DOHH2 (cell line): Measurements from ENCODE around the gene RBBP8.

Experiments
- H3F3A ChIP-seq: fragments of 200-600 bp; sonication (generic), shearing (Covaris generic); 2 replicates; pipeline ENCODE4 v1.6.0; 2016; ENCODE audit warnings: antibody characterized with exemption, mild to moderate bottlenecking; ENCODE audit not compliant: control insufficient read depth, insufficient read depth
- H3K27ac ChIP-seq: fragments of 200-600 bp; sonication (generic); 2 replicates; pipeline ENCODE4 v1.5.1; 2014; ENCODE audit warnings: low read depth, mild to moderate bottlenecking, low read length, moderate library complexity
- H3K27me3 ChIP-seq: fragments of 200-600 bp; sonication (generic); 2 replicates; pipeline ENCODE4 v1.6.1; 2014; ENCODE audit warnings: mild to moderate bottlenecking, low read length, mixed read lengths; ENCODE audit not compliant: control insufficient read depth
- H3K36me3 ChIP-seq: fragments of 200-600 bp; sonication (generic); 2 replicates; pipeline ENCODE4 v1.6.1; 2014; ENCODE audit warnings: mild to moderate bottlenecking, low read length, moderate library complexity, mixed read lengths; ENCODE audit not compliant: control insufficient read depth
- H3K4me1 ChIP-seq: fragments of 200-600 bp; sonication (generic); 2 replicates; pipeline ENCODE4 v1.6.1; 2014; ENCODE audit warnings: mild to moderate bottlenecking, low read length, mixed read lengths; ENCODE audit not compliant: control insufficient read depth
- H3K4me2 ChIP-seq: fragments of 200-600 bp; sonication (generic); 2 replicates; pipeline ENCODE4 v1.6.0; 2014; ENCODE audit warnings: mild to moderate bottlenecking, low read length, moderate library complexity
- H3K4me3 ChIP-seq: fragments of 200-600 bp; sonication (generic); 2 replicates; pipeline ENCODE4 v1.5.1; 2014; ENCODE audit warnings: mild to moderate bottlenecking, low read length, mixed read lengths
- H3K79me2 ChIP-seq: fragments of 200-600 bp; sonication (generic); 2 replicates; pipeline ENCODE4 v1.6.1; 2014; ENCODE audit warnings: mild to moderate bottlenecking, low read length, mixed read lengths; ENCODE audit not compliant: control insufficient read depth
- H3K9me2 ChIP-seq: fragments of 200-600 bp; sonication (generic); replicated peaks from 2 replicates; pipeline ENCODE4 v1.6.1; 2014; ENCODE audit warnings: mild to moderate bottlenecking, low read length, mixed read lengths; ENCODE audit not compliant: control insufficient read depth
- H3K9me3 ChIP-seq: fragments of 200-600 bp; sonication (generic); 2 replicates; pipeline ENCODE4 v1.6.1; 2014; ENCODE audit warnings: antibody characterized with exemption, low read length, mixed read lengths; ENCODE audit not compliant: control insufficient read depth, insufficient read depth
- H4K20me1 ChIP-seq: fragments of 200-600 bp; sonication (generic); 2 replicates; pipeline ENCODE4 v1.6.0; 2014; ENCODE audit warnings: low read depth, mild to moderate bottlenecking, antibody characterized with exemption, low read length, moderate library complexity; ENCODE audit not compliant: control insufficient read depth, insufficient read depth
- CTCF ChIP-seq: fragments of 200-600 bp; sonication (generic); IDR thresholded peaks from one replicate; pipeline ENCODE4 v1.5.1; 2014; ENCODE audit warnings: antibody characterized with exemption, mild to moderate bottlenecking, low read depth, low read length; ENCODE audit not compliant: poor library complexity, severe bottlenecking
- EZH2phosphoT487 ChIP-seq: fragments of 200-600 bp; sonication (generic); IDR thresholded peaks from 2 replicates; pipeline ENCODE4 v1.6.1; 2017; ENCODE audit warnings: borderline replicate concordance, mild to moderate bottlenecking, antibody characterized with exemption, low read length, moderate library complexity, mixed read lengths

RBBP8 gene

DNA sequence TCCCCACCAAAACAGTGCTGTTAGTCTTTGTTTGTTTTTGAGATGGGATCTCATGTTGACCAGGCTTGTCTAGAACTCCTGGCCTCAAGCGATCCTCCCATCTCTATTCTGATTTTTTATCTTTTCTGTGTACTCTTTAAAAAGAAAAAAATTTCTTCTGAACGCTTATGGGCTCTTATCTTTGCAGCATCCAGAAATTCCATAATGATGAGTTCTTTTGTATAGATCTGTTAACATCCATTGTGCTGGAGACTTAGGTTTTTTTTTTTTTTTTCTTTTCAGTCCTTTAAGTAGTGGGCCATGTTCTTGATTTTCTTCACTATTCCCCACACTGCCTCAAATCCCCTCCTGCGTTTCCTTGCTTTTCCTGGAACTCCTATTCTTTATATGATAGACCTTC is 31.0 kb downstream of the RBBP8 start:
- Histone ChIP-seq H4K20me1 (peaks cover 7% of the 10 kb centered on the region; the same call in 1 of the 2 replicates), H3K4me3 (no peak overlapping the region), H3K27ac (no peak overlapping the region), H3K4me1 (no peaks in the 10 kb centered on the region), H3F3A (no peaks in the 10 kb centered on the region; the same call in 1 of the 2 replicates), H3K9me2 (no peaks in the 10 kb centered on the region), H3K79me2 (peaks cover 72% of the 10 kb centered on the region), H3K36me3 (peaks cover 87% of the 10 kb centered on the region), H3K4me2 (no peak overlapping the region), H3K9me3 (no peaks in the 10 kb centered on the region), H3K27me3 (no peaks in the 10 kb centered on the region)
- no peak for TF ChIP-seq CTCF
- no peak for TF ChIP-seq EZH2phosphoT487

DNA sequence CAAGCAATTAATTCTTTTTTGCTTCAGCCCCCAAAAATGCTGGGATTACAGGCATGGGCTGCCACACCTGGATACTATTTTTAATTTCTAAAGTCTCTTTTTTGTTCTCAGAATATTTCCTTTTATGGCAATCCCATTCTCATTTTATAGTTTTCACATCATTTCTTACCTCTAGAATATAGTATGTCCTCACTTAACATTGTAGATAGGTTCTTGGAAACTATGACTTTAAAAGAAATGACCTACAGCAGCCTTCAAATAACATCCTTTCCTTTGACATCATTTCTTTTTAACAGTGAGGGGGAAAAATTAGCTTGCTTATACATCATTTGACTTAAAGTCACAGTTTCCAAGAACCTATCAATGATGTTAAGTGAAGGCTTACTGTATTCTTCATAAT is 31.6 kb downstream of the RBBP8 start:
- Histone ChIP-seq H3K27me3 (no peaks in the 10 kb centered on the region), H3K27ac (no peak overlapping the region), H3F3A (no peaks in the 10 kb centered on the region), H3K79me2 (peaks cover 71% of the 10 kb centered on the region), H3K4me3 (no peak overlapping the region), H3K4me1 (no peaks in the 10 kb centered on the region), H3K9me3 (no peaks in the 10 kb centered on the region), H3K36me3 (peaks cover 87% of the 10 kb centered on the region), H3K4me2 (no peak overlapping the region), H4K20me1 (peaks cover 7% of the 10 kb centered on the region; the same call in 1 of the 2 replicates), H3K9me2 (no peaks in the 10 kb centered on the region)
- TF ChIP-seq EZH2phosphoT487: no peak
- TF ChIP-seq CTCF: no peak

DNA sequence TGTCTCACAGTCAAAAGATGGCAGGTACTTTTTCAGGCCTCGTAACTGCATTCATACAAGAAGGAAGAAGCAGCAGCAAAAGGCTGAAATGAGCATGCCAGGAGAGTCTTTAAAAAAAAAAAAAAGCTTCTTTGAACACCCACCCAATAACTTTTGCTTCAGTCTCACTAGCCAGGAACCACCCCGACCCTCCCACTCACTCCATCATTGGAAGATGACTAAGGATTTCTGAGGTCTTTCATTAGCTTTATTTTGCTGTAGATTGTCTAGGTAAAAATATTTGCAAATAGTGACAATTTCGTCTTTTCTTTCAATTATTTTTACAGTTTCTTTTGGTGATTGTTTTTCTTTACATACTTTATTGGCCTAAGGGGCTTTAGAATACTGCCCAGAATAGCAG is 37.9 kb downstream of the RBBP8 start:
- H3K27ac ChIP-seq: no peak overlapping the region
- H3K9me2 ChIP-seq: no peaks in the 10 kb centered on the region
- H3K79me2 ChIP-seq: peaks cover 33% of the 10 kb centered on the region
- H3K4me2 ChIP-seq: no peak overlapping the region
- H3K27me3 ChIP-seq: no peaks in the 10 kb centered on the region
- TF ChIP-seq CTCF (no peak), EZH2phosphoT487 (no peak)
- H3K9me3 ChIP-seq: no peaks in the 10 kb centered on the region
- H3K36me3 ChIP-seq: peaks cover 89% of the 10 kb centered on the region
- peaks cover 9% of the 10 kb centered on the region; the same call in 1 of the 2 replicates for H3K4me1 ChIP-seq
- H4K20me1 ChIP-seq: peaks cover 4% of the 10 kb centered on the region; the same call in 1 of the 2 replicates
- no peak overlapping the region for H3K4me3 ChIP-seq
- H3F3A ChIP-seq: peaks cover 19% of the 10 kb centered on the region; the same call in 1 of the 2 replicates
